Adrenal gland (tissue), 5 donors: ENCODE results near the gene ZNF148.

Experiments
- CTCF ChIP-seq, 6 experiments: fragments of 450-650 bp in 4 of 6; fragments of 200-600 bp in 2 of 6; sonication (generic) in 1 of 6; IDR thresholded peaks; 1 replicate in 5 of 6; 2 replicates in 1 of 6; pipeline versions ENCODE4 v1.5.1 to v1.8.0; 2016 to 2021; ENCODE audit warnings: antibody characterized with exemption in 6 of 6, mild to moderate bottlenecking in 2 of 6, moderate library complexity in 1 of 6
- POLR2A ChIP-seq, 2 donors: fragments of 450-650 bp; IDR thresholded peaks; one replicate each; pipeline ENCODE4 v1.6.1; 2017; ENCODE audit warnings: antibody characterized with exemption in 2 of 2, mild to moderate bottlenecking in 2 of 2, moderate library complexity in 1 of 2
- donor health status: DM: no; HTN: no; CAD: no.

GRCh38 chr3:125310623-125311081 lies 64.5 kb downstream of the ZNF148 start:
- TF ChIP-seq POLR2A (IDR thresholded peaks at IDR 0.05) (no peak), CTCF (IDR thresholded peaks at IDR 0.05) (no peak)
